ENCODE data around the gene GHDC.
"Not testable (repeated sequence)": the region's sequence is repeated elsewhere in the genome, so short reads cannot be mapped to it uniquely, and the experiment has no call there.

GHDC gene, protein sequence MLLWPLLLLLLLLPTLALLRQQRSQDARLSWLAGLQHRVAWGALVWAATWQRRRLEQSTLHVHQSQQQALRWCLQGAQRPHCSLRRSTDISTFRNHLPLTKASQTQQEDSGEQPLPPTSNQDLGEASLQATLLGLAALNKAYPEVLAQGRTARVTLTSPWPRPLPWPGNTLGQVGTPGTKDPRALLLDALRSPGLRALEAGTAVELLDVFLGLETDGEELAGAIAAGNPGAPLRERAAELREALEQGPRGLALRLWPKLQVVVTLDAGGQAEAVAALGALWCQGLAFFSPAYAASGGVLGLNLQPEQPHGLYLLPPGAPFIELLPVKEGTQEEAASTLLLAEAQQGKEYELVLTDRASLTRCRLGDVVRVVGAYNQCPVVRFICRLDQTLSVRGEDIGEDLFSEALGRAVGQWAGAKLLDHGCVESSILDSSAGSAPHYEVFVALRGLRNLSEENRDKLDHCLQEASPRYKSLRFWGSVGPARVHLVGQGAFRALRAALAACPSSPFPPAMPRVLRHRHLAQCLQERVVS

DNA sequence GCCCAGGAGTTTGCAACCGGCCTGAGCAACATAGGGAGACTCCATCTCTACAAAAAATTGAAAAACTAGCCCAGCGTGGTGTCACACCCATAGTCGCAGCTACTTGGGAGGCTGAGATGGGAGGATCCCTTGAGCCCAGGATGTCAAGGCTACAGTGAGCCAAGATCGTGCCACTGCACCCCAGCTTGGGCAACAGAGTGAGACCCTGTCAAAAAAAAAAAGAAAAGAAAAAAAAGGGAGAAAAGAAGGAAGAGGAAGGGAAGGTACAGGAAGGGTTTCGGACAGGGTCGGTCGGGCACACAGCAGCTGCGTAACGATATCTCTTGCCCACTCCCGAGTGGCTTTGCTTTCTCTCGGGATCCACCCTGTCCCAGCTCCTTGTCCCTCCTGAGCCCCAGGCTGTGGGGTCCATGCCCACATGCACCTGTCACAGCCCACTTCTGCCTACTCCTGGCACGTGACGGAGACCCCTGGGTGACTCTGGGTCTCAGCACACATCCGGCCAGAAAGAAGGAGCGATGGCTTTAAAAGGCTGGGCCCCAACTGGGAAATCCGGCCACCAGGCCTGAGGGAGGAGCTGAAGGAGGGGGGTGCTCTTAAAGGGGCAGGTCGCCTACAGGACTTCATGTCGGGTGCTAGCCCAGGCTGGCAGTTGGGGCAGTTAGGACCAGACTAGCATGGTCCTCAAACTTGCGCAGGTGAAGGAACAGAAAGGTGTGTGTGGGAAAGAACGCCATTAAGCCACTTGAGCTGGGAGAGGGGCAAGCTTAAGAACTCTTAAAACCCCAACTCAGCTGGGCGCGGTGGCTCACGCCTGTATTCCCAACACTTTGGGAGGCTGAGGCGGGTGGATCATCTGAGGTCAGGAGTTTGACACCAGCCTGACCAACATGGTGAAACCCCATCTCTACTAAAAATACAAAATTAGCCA is at the start of gene GHDC:
TSS of gene GHDC (minus strand) at position 526 of the 931 bp plus-strand sequence. CDS start 913 bp downstream, outside the sequence.
- Mint-ChIP-seq H3K27me3 (no peaks in the 10 kb centered on the region), H3K4me1 (peaks cover 45% of the 10 kb centered on the region), H3K9me3 (no peaks in the 10 kb centered on the region), H3K36me3 (peaks cover 5% of the 10 kb centered on the region), H3K4me3 (peak within 1 kb of the TSS; percentile 98), H3K27ac (peak within 1 kb of the TSS; percentile 93)
- peak; percentile 95 for ATAC-seq

DNA sequence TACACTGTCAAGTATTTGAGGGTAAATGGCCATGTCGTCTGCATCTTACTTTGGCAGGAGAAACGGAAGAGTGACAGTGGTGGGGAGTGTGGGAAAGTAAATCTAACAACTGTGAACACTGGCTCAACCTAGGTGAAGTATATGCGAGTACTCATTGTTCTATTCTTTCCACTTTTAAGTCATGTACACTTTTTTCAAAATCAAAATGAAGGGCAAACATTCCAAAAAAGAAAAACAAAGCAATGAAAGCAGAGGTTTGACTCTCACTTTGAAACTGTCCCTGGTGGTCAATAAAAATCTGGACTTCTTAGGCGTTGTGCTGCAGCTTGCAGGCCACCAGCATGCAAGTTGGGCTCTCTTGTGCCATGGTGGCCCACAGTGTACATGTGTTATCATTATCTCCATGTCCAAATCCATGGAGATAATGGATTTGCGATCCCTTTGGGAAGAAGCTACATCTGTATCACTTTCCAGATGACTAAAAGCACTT is 49.2 kb upstream of the GHDC start:
- ATAC-seq = no peak
- Mint-ChIP-seq H3K4me1 (peaks cover 26% of the 10 kb centered on the region), H3K9me3 (no peaks in the 10 kb centered on the region), H3K27ac (no peak overlapping the region), H3K36me3 (peaks cover 10% of the 10 kb centered on the region), H3K27me3 (no peaks in the 10 kb centered on the region), H3K4me3 (no peak overlapping the region)

DNA sequence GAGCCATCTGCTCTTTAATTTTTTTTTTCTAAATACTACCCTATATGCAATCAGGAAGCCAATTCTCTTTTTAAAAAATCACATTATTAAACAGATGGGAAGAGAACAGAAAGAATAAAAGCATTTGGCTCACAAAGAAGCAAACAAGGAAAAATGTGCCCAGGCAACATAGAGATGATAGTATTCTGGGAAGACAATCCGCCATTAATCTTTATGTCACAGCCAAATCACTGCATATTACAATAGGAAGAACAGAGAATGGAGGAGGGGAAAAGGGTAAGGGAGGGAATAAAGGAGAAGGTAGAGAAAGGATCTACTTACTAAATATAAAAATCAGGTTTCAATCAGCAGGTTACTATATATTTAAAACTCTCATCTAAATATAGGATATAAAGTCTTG is 47.6 kb upstream of the GHDC start:
- Mint-ChIP-seq H3K4me1 (peaks cover 13% of the 10 kb centered on the region), H3K36me3 (peaks cover 10% of the 10 kb centered on the region), H3K9me3 (no peaks in the 10 kb centered on the region), H3K4me3 (no peak overlapping the region), H3K27me3 (no peaks in the 10 kb centered on the region), H3K27ac (no peak overlapping the region)
- no peak for ATAC-seq

DNA sequence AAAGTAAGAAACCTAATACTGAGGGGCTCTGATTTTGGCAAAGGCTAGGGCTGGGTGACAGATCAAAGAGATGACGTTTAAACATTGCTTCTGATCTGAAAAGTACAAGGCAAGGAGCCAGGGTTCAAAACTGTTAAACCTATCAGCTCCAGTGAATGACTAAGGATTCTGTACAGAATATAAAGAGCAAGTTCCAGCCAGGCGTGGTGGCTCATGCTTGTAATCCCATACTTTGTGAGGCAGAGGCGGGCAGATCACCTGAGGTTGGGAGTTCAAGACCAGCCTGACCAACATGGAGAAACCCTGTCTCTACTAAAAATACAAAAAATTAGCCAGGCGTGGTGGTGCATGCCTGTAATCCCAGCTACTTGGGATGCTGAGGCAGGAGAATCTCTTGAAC is 46.6 kb upstream of the GHDC start:
- H3K4me3 Mint-ChIP-seq, H3K27ac Mint-ChIP-seq, H3K4me1 Mint-ChIP-seq, H3K27me3 Mint-ChIP-seq, ATAC-seq, H3K9me3 Mint-ChIP-seq, H3K36me3 Mint-ChIP-seq: not testable (repeated sequence)

DNA sequence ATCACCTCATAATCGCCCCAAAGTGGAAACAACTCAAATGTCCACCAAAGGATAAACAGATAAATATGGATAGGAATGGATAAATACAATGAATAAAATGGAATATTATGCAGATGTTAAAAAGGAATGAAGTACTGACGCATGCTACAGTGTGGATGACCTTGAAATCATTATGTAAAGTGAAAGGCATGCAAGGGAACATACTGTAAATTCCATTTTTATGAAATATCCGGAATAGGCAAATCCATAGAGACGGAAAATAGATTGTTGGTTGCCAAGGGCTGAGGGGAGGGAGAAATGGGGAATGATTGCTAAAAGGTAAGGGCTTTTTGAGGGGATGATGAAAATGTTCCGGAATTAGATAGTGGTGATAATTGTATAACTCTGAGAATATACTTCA is 45.9 kb upstream of the GHDC start:
- ATAC-seq = no peak
- H3K4me3 Mint-ChIP-seq = no peak overlapping the region
- peaks cover 9% of the 10 kb centered on the region for H3K4me1 Mint-ChIP-seq
- H3K27ac Mint-ChIP-seq = no peak overlapping the region
- H3K36me3 Mint-ChIP-seq = peaks cover 10% of the 10 kb centered on the region
- H3K9me3 Mint-ChIP-seq = no peaks in the 10 kb centered on the region
- no peaks in the 10 kb centered on the region for H3K27me3 Mint-ChIP-seq

DNA sequence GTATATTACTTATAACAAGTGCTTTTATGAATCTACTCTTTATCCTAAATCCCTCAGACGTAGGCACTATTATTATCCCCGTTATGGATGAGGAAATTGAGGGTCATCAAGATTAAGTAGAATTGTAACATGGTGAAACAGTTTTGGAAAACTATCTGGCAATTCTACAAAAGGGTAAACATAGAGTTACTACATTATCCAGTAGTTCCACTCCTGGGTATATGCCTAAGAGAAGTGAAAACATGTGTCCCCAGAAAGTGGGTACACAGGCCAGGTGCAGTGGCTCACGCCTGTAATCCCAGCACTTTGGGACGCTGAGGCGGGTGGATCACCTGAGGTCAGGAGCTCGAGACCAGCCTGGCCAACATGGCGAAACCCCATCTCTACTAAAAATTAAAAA is 45.3 kb upstream of the GHDC start:
- H3K27ac Mint-ChIP-seq, H3K27me3 Mint-ChIP-seq, ATAC-seq, H3K36me3 Mint-ChIP-seq, H3K9me3 Mint-ChIP-seq, H3K4me3 Mint-ChIP-seq: not testable (repeated sequence)
- H3K4me1 Mint-ChIP-seq = peaks cover 12% of the 10 kb centered on the region

DNA sequence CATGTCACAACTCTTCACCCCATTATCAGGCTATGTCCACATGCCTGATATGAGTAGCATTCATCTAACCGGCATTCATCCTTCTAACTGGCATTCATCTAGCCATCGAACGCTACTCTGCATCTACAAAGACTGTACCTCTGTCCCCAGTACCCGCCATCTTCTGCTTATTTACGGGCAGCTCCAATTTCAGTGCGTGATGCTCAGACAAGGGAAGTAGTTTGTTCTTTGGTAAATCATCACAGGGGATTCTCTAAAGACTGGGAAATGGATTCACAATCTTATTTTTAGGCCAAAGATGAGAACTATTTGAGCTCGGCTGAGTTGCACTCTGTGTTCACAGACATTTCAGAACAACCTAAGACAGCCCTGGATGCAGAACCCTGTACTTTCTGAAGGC is 42.5 kb upstream of the GHDC start:
- ATAC-seq = no peak
- Mint-ChIP-seq H3K36me3 (peaks cover 10% of the 10 kb centered on the region), H3K9me3 (no peaks in the 10 kb centered on the region), H3K27me3 (no peaks in the 10 kb centered on the region), H3K4me1 (peaks cover 9% of the 10 kb centered on the region), H3K27ac (no peak overlapping the region), H3K4me3 (no peak overlapping the region)

DNA sequence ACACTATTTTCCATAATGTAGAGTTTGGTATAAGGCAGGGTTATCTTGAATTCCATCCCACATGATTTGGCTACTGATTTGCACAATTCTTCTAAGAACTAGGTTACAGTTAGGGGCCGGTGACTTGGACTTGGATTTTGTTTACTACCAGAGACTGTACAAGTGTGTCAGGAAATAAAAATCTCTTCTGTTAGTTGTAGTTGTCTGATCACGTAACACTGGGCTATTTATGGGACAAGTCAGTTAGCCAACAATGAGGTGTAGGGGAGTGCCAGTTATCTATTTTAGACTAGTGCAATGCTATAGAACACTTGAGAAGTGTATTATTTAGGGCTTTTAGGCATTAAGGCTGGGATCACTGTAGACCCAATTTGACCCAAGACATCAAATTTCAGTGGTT is 39.7 kb upstream of the GHDC start:
- Mint-ChIP-seq H3K9me3 (no peaks in the 10 kb centered on the region), H3K27me3 (no peaks in the 10 kb centered on the region), H3K36me3 (no peaks in the 10 kb centered on the region), H3K4me3 (no peak overlapping the region), H3K27ac (no peak overlapping the region), H3K4me1 (peaks cover 4% of the 10 kb centered on the region)
- no peak for ATAC-seq

DNA sequence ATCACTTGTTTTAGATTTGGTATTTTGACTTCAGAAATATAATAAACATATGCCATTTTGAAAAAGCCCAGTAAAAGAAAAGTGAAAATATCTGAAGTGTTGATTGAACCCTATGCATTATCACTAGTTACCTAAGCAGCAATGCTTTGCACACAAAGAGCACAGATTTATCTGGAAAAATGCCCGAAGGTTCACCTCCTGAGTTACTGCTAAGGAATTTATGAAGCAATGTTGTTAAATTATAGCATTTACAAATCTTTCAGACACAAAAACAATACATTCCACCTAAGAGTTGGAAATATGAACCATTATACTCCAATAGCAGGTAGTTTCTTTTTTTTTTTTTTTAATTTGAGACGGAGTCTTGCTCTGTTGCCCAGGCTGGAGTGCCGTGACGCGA is 38.9 kb upstream of the GHDC start:
- Mint-ChIP-seq H3K4me3 (no peak overlapping the region), H3K27ac (no peak overlapping the region), H3K4me1 (peaks cover 4% of the 10 kb centered on the region), H3K27me3 (no peaks in the 10 kb centered on the region), H3K9me3 (no peaks in the 10 kb centered on the region), H3K36me3 (no peaks in the 10 kb centered on the region)
- no peak for ATAC-seq

DNA sequence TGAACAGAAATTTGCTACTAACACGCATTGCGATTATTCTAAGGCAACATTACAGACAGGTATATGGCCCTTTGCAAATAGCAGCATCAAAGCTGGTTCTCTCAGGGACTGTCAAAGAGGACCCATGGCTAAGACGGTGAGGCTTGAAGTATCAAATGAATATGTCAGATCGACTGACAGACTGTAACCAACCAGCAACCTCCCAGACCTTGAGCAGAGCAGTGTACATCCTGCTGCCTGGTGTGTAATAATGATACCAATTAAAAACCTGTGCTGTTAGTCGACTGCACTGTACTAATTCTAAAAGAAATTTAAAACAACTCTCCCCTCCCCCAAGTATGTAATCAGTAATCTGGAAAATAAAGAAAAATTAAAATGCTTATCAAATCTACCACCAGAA is 35.9 kb upstream of the GHDC start:
- ATAC-seq = no peak
- Mint-ChIP-seq H3K36me3 (peaks cover 5% of the 10 kb centered on the region), H3K27ac (no peak overlapping the region), H3K27me3 (no peaks in the 10 kb centered on the region), H3K9me3 (no peaks in the 10 kb centered on the region), H3K4me3 (no peak overlapping the region), H3K4me1 (peaks cover 4% of the 10 kb centered on the region)

DNA sequence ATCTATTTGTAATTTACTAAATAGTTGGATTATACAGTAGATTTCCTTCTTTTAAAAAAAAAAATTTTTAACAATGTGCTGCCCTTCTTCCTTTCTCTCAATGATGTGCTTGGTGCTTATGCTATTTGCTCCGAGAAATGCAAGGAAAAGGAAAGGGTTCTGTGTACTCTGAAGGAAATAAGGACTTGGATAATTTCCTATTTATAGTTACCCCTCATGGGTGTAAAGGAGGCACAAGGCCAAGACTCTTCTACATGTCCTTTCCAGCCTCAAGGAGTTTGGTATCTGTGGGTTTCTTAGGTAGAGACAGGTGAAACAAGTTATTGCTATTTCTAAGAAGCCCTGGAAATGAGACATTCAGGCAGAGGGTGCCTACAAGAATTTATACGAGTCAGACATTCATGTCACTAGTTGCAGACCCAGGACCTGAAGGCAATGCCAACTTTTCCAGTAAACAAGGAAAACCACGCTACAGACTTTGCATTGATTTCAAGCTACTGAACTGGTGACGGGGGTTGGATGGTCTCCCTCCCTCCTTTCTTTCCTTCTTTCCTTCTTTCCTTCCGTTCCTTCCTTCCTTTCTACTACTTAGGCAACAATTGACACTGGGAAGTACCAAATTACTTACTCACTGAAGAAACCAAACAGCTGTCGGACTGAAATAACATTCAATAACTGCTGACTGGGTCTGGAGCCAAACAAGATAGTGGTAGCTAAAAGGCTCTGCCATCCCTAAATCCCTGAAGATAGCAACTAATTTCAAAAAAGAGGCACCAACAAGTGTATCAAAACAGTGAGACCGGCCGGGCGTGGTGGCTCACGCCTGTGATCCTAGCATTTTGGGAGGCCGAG is 33.8 kb upstream of the GHDC start:
- no peak for ATAC-seq
- H3K4me3 Mint-ChIP-seq = no peak overlapping the region
- H3K27me3 Mint-ChIP-seq = no peaks in the 10 kb centered on the region
- H3K4me1 Mint-ChIP-seq = no peaks in the 10 kb centered on the region
- peaks cover 18% of the 10 kb centered on the region for H3K36me3 Mint-ChIP-seq
- no peak overlapping the region for H3K27ac Mint-ChIP-seq
- H3K9me3 Mint-ChIP-seq = no peaks in the 10 kb centered on the region

DNA sequence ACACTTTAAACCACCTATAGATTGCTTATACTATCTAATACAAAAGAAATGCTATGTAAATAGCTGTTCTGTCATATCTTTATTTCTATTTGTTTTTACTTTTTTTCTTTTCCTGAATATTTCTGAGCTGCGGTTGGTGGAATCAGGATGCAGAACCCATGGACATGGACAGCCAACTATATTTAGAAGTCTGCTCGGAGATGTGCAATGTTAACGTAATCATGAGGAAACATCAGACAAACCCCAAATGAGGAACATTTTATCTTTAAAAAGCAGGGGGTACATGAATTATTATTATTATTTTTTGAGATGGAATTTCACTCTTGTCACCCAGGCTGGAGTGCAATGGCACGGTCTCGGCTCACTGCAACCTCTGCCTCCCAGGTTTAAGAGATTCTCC is 31.4 kb upstream of the GHDC start:
- H3K4me1 Mint-ChIP-seq = peaks cover 6% of the 10 kb centered on the region
- ATAC-seq = no peak
- no peaks in the 10 kb centered on the region for H3K9me3 Mint-ChIP-seq
- no peaks in the 10 kb centered on the region for H3K27me3 Mint-ChIP-seq
- peaks cover 28% of the 10 kb centered on the region for H3K36me3 Mint-ChIP-seq
- H3K4me3 Mint-ChIP-seq = no peak overlapping the region
- H3K27ac Mint-ChIP-seq = no peak overlapping the region

DNA sequence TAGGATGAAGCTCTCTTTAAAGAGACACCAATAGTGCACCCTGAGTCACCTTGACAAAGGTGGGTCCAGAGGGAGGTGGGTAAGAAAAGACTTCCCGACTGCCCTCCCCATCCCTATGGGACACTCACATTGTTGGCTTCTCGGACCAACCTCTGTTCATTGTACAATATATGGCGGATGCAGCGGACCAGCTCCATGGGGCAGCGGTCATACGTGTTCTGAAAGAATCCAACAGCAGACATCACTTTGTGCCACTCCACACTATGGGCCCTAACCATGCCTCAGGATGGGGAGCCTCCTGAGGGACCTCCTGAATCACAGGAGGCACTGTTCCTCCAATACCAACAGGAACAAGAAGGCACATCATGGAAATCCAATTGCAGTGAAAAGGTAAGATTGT is 30.4 kb upstream of the GHDC start:
- no peak overlapping the region for H3K4me3 Mint-ChIP-seq
- no peaks in the 10 kb centered on the region for H3K9me3 Mint-ChIP-seq
- H3K4me1 Mint-ChIP-seq = peaks cover 6% of the 10 kb centered on the region
- ATAC-seq = no peak
- H3K27me3 Mint-ChIP-seq = no peaks in the 10 kb centered on the region
- no peak overlapping the region for H3K27ac Mint-ChIP-seq
- peaks cover 32% of the 10 kb centered on the region for H3K36me3 Mint-ChIP-seq

DNA sequence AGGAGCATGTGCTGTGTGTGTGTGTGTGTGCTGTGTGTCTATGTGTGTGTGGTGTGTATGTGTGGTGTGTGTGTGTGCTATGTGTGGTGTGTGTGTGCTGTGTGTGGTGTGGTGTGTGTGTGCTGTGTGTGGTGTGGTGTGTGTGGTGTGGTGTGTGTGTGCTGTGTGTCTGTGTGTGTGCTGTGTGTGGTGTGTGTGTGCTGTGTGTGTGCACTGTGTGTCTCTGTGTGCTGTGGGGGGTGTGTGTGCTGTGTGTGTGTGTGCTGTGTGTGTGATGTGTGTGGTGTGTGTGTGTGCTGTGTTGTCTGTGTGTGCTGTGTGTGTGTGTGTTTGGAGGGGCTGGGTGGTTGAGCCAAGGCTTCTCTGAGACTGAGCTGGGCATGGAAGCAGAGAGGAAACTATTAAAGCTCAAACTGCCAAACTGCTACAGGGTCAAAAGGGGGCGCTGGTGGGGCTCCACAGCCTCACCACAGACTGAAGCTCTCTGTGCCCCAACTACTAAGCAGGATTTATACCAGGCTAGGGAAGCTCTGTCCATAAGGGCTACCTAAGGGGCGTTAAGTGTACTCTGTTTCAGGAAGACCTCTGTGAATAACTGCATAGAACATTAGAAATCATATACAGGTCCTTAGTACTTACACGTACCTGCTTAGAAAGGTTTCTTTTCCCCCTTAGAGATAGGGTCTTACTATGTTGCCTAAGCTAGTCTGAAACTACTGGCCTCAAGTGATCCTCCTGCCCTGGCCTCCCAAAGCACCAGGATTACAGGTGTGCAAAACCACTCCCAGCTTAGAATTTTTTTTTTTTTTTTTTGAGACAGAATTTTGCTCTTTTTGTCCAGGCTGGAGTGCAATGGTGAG is 27.8 kb upstream of the GHDC start:
- Mint-ChIP-seq H3K4me3 (no peak overlapping the region), H3K4me1 (peaks cover 6% of the 10 kb centered on the region), H3K27me3 (no peaks in the 10 kb centered on the region), H3K9me3 (no peaks in the 10 kb centered on the region), H3K36me3 (peaks cover 45% of the 10 kb centered on the region), H3K27ac (peak overlapping the region; percentile 12)
- ATAC-seq = peak; percentile 63
